ENCODE results near the gene ADCK2.
"Not testable (repeated sequence)": the region's sequence is repeated elsewhere in the genome, so short reads cannot be mapped to it uniquely, and the experiment has no call there.

ADCK2 gene

GRCh38 chr7:140649556-140650205 lies 23.1 kb upstream of the ADCK2 start:
- no peak for DNase-seq

GRCh38 chr7:140650367-140650766 lies 22.4 kb upstream of the ADCK2 start:
- DNase-seq: no peak

GRCh38 chr7:140653319-140654108 lies 19.2 kb upstream of the ADCK2 start:
- peak; percentile 34 to 65 for DNase-seq

DNA sequence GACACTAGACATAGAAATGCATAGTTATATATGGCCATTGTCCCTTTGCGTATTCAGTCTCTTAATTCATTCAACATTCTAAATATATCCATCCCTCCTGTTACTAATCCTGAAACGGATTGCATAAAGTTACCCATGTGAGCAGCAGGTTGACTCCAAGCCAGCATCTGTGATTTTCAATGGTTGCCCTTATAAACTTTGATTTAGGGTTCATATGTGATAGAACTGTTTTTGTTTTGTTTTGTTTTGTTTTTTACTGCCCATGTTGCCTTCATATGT lies 18.7 kb upstream of the ADCK2 start:
- no peak for DNase-seq

DNA sequence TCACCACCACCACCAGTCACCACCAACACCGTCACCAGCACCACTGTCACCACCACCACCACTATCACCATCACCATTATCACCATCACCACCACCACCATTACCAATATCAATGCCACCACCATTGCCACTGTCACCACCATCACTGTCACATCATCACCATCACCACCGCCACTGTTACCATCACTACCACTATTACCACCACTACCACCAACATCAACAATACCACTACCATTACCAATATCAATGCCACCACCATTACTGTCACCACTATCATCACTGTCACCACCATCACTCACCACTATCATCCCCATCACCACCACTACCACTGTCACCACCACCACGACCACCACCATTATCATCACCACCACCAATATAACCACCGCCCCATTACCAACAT lies 18.1 kb upstream of the ADCK2 start:
- DNase-seq: no peak

DNA sequence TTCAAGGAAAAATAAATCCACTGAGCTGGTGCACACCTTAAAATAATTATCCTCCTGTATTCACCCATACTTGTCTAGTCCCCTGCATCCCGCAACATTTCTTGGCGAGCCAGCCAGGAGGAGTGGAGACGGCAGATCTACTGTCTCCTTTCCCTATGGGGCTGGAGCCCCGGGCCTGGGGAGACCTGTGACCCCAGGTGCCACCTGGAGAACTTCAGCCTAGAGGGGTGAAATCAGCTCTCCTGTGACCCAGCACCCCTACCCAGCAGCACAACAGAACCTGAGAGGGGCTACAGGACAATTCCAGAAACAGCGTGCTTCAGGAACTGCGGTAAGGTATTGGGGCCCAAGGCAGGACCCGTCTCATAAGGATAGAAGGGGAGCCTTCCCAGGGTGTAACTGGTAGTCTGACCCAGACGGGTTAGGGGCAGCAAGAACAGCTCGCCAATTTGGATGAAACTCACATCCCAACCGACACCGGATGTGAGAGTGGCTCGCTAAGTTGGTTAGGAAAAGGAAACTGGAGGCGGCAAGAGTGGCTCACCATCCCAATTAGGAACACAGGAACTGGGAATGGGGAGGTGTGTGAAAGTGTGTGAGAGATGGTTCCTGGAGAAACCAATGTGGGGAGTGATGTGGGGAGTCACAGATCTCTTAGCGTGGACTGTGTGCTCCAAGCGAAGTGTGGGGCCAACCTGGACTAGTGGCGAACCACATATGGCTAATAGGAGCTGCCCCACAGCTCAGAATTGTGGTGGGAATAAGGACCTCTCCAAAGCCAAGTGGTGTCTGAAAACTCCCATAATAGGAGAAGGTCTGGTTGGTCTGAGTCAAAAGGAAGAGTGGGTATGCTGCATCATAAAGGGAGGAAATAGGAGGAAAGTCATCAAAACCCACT lies 17.0 kb upstream of the ADCK2 start:
- DNase-seq: no peak

- DNase-seq: no peak
Measured at GRCh38 chr7:140656548-140657515, 15.9 kb upstream of the ADCK2 start.

GRCh38 chr7:140657891-140658290 lies 14.9 kb upstream of the ADCK2 start:
- no peak for DNase-seq

- DNase-seq: no peak
Measured at GRCh38 chr7:140659856-140660255, 12.9 kb upstream of the ADCK2 start.

DNA sequence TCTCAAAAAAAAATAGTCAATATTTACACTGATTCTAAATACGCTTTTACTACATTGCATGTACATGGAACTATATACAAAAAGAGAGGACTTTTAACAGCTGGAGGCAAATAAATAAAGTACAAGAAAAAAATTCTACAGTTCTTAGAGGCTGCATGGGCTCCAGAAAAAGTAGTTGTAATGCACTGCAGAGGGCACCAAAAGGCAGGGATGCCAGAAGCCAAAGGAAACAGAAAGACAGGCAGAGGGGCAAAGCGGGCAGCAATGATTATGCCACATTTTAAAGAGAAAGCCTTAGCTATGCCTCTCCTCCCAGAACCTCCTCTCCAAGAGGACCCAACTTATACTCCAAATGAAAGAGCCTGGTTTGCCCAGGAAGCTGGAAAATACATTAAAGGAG lies 11.6 kb upstream of the ADCK2 start:
- DNase-seq: peak in 1 of 2 experiments; percentile 36

- not testable (repeated sequence) for DNase-seq
Measured at GRCh38 chr7:140662938-140663337, 9.8 kb upstream of the ADCK2 start.

- no peak for DNase-seq
Measured at GRCh38 chr7:140667476-140667875, 5.3 kb upstream of the ADCK2 start.

DNA sequence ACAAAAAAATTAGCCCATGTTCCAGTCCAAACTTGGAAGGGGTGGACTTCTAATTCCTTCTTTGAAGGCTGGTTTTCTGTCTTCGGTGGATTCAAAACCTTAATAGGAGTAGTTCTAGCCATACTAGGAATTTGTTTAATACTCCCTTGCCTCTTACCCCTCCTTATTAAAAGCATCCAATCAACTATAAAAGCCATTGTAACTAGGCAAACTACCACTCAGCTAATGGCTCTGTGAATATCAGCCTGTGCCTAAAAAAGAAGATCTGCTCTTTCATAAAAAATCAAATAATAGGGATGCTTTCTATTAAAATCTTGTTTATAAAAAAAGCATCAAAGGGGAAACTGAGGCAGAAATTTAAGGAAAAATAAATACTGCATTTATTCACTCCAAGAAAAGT lies 4.1 kb upstream of the ADCK2 start:
- no peak for DNase-seq

DNA sequence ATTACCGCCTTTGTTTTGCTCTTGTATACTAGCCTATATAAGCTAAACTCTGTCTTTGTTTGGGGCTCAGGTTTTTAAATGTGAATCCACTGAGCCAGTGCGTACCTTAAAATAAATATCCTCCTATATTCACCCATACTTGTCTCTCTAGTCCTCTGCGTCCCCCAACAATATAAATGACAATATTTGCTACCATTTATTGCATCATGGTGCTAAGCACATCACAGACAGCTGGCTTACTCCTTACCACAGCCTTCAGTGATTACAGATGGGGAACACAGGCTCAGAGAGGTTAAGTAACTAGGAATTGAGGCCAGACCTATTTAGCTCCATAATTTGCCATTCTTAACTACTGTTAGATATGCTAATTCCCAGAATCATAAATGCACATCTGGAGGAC lies 3.4 kb upstream of the ADCK2 start:
- DNase-seq: no peak

GRCh38 chr7:140669862-140670261 lies 2.9 kb upstream of the ADCK2 start:
- not testable (repeated sequence) for DNase-seq

- no peak for DNase-seq
Measured at GRCh38 chr7:140670343-140670935, 2.3 kb upstream of the ADCK2 start.

DNA sequence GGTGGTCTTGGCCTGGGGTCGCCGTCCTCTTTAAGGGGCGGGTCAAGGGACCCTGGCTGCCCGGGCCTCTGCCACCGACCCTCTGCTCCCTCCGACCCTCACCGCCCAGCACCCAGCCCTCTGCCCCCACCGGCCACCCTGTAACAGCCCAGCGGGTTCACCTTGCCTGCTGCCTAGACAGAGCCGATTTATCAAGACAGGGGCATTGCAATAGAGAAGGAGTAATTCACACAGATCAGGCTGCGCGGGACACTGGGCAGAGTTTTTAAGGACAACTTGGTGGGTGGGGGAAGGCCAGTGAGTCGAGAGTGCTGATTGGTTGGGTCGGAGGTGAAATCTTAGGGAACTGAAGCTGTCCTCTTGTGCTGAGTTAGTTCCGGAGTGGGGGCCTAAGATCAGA lies 779 bp upstream of the ADCK2 start:
- no peak for DNase-seq

- no peak for DNase-seq
Measured at GRCh38 chr7:140673063-140673773, 473 bp downstream of the ADCK2 start.

DNA sequence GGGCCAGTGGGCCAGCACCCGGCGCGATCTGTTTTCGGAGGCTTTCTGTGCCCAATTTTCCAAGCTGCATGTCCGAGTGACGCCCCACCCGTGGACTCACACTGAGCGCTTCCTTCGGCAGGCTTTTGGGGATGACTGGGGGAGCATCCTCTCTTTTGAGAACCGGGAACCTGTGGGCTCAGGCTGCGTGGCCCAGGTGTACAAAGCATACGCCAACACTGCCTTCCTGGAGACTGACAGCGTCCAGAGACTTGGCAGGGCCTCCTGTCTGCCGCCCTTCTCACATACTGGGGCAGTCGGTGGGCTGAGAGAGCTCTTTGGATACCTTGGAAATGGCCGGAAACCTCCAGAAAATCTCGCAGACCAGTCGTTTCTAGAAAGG lies 1.0 kb downstream of the ADCK2 start:
- DNase-seq: no peak

GRCh38 chr7:140674356-140674800 lies 1.6 kb downstream of the ADCK2 start:
- no peak for DNase-seq

All from SW 1271 (cell line).